OCI-LY3 (cell line): ENCODE measurements around the gene PSMG2.

Experiments used
- EZH2phosphoT487 ChIP-seq: fragments of 200-600 bp; shearing (Covaris generic); IDR thresholded peaks from 2 replicates; pipeline ENCODE4 v1.6.1; 2018; ENCODE audit warnings: antibody characterized with exemption, mixed run types, low read depth
- TF ChIP-seq, protein P1 (sequence below): fragments of 200-600, 300-600 bp; sonication (generic); IDR thresholded peaks from 2 replicates; pipeline ENCODE4 v1.5.1; 2014; ENCODE audit warnings: antibody characterized with exemption, low read length, low read depth

DNA sequence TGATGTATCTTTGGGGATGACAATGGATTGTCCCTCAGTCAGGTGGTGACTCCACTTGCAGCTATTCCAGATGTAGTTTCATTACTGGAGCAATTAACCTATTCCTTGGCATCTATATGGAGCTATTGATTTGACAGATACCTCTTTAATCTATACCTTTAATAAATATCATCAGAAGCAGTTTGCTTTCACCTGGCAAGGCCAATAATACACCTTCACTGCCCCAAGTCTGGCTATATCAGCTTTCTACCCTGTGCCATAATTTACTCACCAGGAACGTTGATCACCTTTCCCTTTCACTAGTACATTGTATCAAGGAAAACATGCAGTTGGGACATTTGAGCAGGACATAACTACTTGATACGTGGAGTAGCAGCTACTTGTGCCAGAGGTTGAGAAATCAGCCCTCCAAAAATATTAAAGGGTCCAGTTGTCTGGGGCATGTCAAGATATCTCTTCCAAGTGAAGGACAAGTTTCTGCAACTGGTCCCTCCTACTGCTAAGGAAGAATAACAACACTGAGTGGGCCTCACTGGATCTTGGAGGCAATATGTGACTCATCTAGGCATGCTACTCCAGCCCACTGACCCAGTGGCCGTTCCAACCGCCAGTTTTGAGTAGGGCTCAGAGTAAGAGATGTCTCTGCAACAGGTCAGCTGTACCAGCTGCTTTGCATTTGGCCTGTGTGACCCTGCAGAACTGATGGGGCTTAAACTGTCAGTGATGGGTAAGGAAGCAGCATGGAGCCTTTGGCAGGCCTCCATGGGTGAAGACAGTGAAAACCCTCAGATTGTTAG lies 67.0 kb downstream of the PSMG2 start:
- TF ChIP-seq, protein P1, sequence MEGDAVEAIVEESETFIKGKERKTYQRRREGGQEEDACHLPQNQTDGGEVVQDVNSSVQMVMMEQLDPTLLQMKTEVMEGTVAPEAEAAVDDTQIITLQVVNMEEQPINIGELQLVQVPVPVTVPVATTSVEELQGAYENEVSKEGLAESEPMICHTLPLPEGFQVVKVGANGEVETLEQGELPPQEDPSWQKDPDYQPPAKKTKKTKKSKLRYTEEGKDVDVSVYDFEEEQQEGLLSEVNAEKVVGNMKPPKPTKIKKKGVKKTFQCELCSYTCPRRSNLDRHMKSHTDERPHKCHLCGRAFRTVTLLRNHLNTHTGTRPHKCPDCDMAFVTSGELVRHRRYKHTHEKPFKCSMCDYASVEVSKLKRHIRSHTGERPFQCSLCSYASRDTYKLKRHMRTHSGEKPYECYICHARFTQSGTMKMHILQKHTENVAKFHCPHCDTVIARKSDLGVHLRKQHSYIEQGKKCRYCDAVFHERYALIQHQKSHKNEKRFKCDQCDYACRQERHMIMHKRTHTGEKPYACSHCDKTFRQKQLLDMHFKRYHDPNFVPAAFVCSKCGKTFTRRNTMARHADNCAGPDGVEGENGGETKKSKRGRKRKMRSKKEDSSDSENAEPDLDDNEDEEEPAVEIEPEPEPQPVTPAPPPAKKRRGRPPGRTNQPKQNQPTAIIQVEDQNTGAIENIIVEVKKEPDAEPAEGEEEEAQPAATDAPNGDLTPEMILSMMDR: no peak
- no peak for TF ChIP-seq EZH2phosphoT487
